H4 (cell line): ENCODE results near the gene PARP12. TPM values are rescaled to one million over a fixed set of nuclear protein-coding genes. Genes with fewer than 3 reads are reported as not detected.

Experiments used
- DNase-seq: peaks from one replicate; pipeline ENCODE4 v3.0.0-alpha.2; 2015; ENCODE audit warnings: low spot score
- total RNA-seq: library from RNA; depleted of rRNA; stranded (reverse); fragments of >200 nt; shearing (Covaris generic); gene quantifications from 2 replicates; pipeline ENCODE4 v1.2.3, GENCODE V29; 2014

Gene PARP12
- total RNA-seq, 1 experiment from 2014 or later = 26.7 TPM

DNA sequence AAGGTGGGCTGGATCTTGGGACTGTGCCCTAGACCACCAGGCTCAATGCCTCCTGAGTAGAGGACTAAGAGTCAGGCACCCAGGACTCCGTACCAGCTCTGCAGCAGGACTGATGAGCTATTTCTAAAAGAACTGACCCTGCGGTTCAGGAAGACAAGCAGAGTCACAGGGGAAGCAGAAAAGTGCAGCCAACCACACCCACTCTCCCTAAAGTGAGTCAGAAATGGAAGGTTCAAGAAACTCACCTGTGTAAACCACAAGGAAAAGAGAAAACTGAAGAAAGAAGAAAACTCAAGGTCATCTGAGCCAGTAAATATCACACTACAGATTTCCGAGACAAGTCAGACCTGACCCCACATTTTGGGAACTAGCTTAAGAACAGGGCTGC lies 2.5 kb downstream of the PARP12 start:
- DNase-seq = no peak

DNA sequence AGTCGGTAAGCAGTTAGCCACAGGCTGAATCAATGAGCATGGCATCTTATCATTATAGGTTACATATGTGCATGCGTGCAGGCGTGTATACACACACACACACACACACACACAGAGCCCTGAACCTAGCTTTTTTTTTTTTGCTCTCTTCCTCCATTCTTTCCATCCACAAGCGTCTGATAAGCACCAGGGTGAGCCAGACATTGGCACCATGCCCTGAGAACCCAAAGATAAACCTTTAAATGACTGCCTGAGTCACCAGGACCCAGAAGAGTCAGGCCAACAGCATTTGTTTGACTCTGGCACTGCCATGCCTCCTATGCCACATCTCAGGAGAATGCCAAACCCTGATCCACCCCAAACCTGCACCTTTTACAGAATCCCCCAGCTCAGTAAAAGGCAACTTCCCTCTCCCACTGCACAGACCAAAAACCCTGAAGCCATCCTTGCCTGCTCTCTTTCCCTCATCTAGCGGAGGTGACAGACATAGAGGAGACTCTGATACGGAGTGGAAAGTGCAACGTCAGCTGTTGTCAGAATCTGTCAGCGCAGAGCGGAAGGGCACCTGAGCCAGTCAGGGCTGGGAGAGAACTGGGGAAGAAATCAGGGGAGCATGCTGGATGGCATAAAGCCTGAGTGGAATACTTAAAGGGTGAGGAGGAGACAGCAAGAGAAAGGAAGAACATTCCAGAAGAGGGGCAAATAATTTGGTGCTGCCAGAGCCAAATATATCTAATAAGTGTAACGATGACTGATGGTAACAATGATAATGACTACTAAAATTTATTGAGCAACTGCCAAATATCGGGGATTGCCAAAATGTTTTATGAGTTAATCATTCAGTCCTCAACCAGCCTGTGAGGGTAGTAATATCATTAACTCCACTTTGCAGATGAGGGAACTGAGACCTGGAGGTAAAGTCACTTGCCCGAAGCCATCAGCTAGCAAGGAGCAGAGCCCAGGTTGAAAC lies 3.2 kb downstream of the PARP12 start:
- peak; percentile 95 for DNase-seq

DNA sequence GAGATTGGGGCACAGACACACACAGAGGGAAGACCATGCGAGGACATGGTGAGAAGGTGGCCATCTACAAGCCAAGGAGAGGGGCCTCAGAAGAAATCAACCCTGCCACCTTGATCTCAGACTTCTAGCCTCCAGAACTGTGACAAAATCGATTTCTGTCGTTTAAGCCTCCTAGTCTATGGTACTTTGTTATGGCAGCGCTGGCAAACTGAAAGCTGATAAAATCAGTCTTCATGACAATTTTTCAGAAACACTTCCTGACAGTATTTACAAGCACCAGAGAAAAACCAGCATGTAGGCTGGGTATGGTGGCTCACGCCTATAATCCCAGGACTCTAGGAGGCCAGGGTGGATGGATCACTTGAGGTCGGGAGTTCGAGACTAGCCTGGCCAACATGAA lies 4.2 kb downstream of the PARP12 start:
- no peak for DNase-seq

DNA sequence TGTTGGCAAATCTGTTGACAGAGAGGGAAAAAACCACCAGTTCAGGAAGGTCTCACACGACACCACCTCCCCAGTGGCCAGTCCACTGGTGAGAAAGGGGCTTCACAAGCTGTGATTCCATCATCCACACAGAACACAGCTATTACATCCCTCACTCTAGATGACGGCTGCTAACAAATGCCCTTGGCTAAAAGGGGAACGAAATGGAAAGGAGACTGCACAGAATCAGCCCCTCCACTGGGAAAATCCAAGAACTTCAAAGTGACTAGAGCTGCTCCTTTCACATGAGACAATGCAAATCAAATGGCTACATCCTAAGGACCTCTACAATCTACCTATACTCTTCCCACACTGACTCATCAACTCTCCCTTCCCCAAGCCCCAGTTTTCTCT lies 5.6 kb downstream of the PARP12 start:
- no peak for DNase-seq

DNA sequence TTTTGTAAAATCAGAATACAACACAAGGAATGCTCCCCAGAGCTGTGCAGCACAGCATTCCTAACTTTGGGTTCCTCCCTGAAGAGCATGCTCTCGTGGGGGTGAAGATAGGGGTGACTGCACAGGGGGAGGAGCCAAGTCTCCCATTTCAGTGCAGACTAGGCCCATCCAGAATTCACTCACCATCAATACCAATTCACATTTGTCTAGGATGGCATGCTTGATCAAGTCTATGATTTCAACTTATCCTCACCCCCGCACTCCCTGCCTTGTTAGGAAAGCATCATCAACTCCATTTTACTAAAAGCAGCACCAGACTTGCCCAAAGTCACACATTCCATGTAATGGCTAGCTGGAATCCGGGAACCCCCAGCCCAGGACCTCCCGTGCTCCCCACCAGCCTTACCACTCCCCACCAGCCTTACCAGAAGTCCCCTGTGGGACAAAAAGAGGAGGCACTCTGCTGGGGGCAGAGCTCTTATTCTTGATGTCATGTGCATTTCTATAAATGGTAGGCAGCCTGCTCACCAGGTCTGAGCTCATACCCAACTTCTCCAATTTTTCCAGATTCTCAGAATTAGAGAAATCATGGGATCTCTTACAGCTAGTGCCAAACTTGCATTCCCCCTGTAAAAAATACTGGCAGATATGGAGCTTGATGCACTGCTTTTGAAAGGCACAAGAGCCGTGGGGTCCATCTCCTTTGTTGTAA lies 6.2 kb downstream of the PARP12 start:
- DNase-seq = no peak

DNA sequence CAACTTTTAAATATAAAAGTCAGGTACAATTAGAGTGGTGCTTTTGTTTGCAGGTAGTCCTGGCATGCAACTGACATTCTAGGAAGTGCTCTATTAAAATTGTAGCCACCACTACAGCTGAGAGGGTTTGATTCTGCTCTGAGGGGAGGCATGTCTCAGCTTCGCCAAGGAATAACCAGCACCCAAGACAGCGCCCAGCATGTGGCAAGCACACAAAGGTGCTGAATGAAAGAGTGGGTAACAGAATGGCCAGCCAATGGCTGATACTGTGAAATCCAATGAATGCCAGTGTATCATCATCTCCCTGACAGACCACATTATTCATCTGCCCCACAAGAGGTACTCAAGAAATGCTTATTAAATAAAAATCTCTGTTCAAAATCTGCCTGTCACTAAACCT lies 6.9 kb downstream of the PARP12 start:
- DNase-seq = no peak

DNA sequence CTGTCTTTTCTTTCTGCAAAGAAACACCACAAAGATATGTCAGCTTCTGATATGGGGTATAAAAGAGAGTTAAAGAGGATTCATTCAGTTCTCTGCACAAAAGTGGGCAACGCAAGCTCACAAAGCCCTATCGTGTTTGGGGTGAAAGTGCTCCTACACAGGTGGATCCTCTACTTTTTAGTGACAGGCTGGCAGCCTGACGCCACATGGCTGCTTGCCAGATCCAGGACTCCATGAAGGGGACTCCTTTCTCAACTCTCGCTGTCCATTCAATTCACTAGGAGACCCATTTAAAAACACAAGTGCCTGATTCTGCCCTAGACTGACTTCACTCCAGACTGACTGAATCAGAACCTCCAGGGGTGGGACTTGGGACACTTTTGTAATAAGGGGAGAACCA lies 8.0 kb downstream of the PARP12 start:
- DNase-seq = no peak

DNA sequence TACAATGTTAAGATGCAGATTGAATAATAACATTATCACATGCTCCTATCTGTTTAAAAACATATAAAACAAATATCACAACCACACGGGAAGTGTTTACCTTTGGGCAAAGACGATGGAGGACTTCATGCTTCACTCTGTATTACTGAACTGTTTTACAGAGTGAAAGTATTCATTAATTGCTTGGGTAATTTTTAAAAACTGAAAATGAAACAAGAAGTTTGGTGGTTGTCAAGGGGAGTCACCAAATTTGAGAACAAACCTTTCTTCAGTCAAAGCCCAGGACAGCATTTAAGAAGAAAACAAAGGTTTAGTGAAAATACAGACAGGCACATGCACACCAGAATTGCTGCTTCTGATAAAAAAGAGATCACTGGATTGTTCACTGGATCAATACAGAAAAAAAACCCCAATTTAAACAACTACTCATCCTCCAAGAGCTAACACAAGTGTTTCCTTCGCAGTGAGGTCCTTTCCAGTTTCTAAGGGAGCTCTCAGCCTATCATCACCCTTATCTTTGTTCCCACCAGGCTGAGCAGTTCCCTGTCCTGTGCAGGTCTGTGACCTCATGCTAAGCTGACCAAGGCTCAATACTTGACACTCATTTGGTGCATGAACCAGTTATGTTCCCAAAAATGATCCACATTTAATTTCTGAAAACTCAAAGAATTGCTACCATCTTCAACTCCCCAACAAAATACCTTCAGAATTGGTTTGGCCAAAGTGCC lies 8.8 kb downstream of the PARP12 start:
- DNase-seq = no peak

DNA sequence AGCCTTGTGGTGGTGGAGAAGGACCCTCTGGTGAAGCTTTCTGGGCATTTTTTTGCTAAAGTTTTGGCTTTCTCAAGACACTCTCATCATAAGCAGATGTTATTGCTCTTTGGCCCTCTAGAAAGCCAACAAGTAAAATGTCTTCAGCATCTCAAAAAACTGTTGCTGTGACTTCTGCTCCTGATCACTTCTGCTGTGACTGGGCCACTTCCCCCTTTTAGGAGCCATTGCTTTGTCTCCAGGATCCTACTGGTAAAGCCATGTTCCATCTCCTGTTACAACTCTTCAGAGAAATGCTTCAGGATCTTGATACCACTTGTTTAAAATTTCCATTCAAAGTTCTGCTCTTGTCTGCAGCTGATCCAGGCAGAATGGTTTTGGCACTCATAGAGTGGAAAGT lies 10.9 kb downstream of the PARP12 start:
- no peak for DNase-seq

DNA sequence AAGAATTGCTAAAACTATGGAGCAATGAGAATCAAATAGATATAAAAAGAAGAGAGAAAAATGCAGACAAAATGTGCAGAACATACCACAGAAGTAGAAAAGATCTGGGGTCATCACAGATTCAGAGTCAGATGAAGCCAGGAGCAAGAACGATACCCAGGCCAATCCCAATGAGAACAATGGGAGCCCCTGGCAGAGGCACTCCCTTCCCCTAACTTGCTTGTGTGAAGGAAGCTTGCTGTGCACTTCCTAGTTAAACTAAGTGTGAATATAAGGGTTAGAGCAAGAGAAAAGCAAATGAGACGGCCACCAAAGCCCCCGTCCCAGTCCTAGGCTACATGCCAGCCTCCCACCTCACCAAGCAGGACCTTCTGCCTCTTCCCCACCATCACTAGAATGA lies 12.7 kb downstream of the PARP12 start:
- DNase-seq = no peak

DNA sequence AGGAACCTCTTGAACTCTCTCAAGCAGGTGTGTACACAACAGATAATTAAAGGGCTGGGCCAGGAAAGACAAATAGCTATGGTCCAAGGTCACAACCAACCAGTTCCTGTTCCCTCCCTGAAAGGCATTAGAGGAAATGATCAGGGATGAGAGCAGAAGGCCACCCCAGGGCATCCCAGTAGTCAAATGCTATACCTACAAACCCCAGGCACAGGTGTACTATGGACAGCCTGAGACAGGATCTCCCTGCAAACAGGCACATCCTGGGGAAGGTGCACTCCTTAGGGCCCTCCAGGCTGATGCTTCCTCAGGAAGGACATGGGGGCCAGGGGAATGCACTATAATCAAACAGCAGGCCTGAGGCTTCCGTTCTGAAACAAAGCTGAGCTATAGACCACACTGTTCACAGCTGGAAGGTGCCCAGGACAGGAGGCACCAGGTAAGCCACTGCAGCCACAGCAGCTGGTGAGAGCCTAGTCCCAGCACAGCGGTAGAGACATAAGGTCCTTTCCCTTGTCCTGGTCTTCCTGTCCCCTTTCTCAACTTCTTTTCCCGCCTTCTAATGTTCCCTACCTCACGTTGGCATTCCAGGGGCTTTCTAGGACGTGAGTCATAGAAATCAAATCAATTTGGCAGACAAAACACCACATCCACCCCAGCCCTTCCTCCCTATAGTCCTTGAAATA lies 13.3 kb downstream of the PARP12 start:
- no peak for DNase-seq

DNA sequence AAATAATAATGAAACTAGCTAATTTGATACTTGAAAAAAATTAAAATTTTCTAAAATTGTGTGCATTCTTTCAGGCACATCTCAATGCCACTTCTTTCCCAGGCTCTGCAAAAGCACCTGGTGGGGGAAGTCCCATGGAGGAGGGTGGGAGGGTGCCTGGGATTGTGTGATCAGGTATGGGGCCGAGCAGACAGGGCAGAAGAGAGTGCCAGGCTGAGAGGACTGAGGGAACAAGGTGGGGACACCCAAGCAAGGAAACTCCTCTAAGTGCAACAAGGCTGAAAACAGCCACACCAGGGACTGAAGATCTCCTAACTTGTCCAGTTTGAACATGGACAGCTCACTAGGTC lies 13.8 kb downstream of the PARP12 start:
- no peak for DNase-seq

DNA sequence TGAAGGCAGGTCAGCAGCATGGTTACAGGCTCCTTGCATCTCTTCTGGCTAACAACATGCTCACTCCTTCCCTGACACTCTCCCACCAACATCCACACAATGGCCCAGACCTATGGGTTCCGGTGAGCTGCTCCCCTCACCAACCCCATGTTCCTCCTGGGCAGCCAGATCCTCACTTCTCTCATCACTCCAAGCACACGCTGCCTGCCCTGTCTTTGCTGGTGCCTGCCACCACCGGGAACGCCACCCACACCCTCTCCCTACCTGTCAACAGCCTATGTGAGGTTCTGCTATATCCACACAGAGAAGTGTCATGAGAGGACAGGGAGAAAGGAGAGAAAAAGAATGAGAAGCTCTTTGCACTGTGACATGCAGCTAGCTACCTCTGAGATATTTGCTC lies 14.6 kb downstream of the PARP12 start:
- DNase-seq = no peak

DNA sequence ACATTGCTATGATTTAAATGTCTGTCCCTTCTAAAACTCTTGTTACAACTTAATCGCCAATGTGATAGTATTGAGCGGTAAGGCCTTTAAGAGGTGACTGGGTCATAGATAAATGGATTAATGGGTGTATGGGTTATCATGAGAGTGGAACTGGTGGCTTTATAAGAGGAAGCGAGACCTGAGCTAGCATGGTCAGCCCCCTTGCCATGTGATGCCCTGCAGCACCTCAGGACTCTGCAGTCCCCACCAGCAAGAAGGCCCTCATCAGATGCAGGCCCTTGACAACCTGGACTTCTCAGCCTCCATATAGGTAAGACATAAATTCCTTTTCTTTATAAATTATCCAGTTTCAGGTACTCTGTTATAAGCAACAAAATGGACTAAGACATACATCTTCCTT lies 15.6 kb downstream of the PARP12 start:
- DNase-seq = no peak

DNA sequence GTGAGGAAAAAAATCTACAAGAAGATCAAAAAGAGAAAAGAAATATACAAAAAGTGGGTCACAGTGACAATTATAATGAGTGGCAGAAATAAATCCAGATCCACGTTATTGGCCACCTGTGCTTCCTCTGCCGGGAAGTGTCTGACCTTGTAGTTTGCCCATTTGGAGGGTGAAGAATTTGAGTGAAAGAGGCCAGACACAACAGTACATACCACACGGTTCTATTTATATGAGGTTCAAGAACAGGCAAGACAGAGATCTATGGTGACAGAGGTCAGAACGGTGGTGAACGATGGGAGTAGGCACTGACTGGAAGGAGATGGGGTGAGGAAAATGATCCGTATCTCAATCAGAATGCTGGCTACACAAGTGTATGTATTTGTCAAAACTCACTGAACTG lies 17.1 kb downstream of the PARP12 start:
- DNase-seq = no peak

DNA sequence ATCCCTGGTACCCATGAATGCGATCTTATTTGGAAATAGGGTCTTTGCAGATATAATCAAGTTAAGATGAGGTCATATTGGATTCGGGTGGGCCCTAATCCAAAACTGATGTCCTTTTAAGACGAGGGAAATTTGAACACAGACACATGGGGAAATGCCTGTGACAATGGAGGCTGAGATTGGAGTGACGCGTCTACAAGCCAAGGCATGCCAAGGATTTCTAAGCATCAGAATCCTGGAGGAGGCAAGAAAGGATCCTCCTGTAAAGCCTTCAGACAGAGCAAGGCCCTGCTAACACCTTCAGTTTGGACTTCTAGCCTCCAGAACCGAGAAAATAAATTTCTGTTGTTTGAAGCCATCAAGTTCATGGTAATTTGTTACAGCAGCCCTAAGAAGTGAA lies 18.5 kb downstream of the PARP12 start:
- DNase-seq = no peak

DNA sequence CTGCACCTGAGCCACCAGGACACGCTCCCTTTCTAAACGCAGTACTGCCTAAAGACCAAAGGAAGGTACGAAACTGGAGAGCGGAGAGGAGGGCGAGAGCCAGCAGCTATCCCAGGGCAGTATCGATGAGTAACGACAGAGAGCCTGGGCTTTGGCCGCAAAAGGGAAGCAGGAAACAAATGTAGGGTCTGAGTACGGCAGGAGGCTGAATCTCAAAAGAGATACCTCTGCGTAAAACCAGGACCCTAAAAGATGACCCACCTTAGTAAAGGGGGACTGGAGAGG lies 20.4 kb downstream of the PARP12 start:
- no peak for DNase-seq

DNA sequence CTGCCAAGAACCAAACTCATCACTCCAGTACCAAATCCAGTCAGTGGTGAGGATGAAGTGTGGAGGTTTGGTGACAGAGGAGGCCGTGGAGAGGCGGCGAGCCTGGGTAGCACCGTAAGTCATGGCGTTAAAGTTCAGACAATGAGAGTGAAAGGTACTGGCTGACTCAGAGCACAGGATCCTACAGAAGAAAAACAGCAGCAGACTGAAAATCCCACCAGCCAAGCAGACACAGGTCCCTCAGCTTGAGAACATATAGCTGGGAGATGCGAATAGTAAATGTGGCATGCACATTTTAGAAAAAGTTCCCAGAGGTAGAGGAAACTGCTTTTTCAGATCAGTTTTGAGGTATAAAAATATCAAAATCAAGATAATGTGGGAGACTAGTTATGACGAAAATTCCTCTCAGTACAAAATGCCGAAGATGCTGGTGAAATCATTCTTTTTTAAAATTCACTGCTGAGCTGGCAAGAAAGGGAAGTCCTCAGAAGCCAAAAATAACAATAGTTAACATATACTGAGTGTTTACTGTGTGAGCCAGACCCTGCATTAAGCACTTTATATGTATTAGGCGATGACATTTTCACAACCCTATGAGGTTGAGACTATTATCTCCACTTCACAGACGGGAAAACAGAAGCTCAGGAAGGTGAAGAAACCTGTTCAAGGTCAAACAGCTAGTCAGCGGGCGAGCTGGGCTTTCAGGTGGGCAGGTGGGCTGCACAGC lies 20.9 kb downstream of the PARP12 start:
- no peak for DNase-seq

DNA sequence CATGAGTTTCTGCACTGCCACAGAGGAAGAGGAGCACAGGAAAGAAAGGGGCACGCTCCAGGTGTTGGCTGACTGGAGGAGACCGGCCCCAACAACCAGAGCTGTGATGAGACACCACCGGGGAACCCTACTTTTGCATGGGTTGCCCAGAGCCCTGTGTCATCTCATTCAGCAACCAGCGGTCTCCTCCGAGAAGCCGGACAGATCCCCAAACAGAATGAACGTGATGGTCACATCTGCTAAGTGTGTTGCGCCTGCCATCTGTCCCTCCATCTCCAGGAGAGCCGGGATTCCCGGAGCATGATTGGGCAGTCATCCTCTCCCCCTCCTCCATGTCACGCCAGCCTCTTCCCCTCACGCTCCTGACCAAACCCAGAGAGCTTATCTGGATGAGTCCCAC lies 22.9 kb downstream of the PARP12 start:
- DNase-seq = no peak

DNA sequence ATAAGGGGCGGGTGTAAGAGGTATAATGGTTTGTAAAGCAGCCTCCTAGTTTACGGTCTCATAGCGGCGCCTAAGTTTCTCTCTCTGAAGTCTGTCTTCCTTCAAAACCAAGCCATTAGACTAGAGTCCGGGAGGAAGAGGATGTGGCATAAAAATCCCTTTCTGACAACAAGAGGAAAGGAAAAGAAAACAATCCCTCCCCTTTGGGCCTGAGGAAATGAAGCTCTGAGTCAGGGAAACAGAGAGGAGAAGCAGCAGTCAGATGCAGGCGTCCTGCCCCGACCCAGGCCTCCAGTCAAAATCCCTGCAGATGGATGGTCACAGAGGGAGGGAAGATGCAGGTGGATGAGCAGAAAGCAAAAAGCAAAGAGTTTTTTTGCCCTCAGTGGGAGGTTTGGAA lies 23.7 kb downstream of the PARP12 start:
- no peak for DNase-seq

DNA sequence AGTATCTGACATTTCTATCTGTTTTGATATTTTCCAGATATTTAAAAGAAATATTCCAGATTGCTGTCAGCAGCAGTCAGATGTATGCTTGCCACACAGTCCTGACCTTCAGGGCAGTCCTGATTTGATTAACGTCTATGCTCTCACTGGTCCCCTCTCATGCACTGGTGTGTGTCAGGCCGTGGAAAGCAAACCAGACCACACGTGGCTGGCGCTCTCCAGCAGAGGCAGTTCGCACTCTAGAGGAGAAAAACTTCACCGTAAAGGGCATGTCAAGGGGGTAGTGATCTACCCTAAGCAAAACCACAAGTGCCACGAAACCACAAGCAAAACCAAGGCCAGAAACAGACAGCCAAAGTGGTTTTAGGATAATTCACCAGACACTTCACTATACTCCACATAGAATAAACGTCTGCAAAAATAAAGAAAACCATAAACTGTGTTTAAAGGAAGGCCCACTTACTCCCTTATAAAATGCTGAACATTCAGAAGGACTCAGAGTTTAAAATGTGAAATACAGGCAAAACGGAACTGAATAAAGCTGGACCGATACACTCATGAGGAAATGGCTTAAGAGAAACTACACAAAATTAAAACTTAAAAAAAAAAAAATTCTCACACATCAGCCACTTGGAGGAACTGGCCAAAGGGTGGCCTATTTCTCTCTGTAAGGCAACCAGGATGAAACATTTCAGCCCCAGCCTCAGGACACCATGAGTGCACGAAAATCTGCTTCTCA lies 26.4 kb downstream of the PARP12 start:
- no peak for DNase-seq
